Fibroblast of skin of back (primary cell): Measurements from ENCODE around the gene IGHMBP2.

ENCODE experiments used
- DNase-seq: peaks from one replicate; pipeline ENCODE4 v3.0.0-alpha.2; 2013

The IGHMBP2 gene

DNA sequence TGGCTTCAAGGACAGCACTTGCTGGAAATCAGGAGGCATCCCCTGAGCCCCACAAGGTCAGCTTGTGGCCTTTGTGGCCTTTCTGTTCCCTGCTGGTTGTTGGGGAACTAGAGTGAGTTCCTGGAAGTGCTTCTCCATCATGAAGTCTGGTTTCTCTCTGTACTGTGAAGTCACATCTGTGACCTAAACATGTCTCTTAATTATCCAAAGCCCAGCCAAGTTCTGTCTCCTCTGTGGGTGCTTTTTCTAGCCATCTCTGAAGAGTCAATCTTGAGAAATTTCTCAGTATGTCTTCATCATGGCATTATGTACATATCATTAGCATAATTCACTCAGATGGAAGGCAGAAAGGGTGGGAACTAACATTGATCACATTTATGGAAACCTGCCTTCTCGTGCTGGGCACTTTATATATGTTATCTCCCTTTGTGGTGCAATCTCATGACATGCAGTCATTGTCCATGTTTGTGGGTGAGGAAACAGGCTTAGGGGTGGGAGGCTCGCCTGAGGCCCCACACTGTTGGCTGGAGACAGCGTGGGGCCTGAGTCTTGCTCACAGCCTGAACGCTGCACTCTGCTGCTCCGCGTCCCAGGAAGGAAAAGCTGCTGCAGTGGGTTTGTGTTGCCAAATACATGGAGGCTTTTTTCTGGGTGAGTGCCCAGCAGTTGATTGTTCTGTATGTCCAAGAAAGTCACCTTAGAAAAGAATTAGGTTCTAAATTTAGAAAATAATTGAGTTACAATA is 24.6 kb downstream of the IGHMBP2 start:
- no peak for DNase-seq

- no peak for DNase-seq
Observed at GRCh38 chr11:68929135-68929534, 25.4 kb downstream of the IGHMBP2 start.

- DNase-seq = no peak
Observed at GRCh38 chr11:68929706-68930570, 26.2 kb downstream of the IGHMBP2 start.

- no peak for DNase-seq
Observed at GRCh38 chr11:68930991-68931855, 27.5 kb downstream of the IGHMBP2 start.

GRCh38 chr11:68931911-68932310 is 28.2 kb downstream of the IGHMBP2 start:
- DNase-seq = no peak

GRCh38 chr11:68932358-68932757 is 28.7 kb downstream of the IGHMBP2 start:
- DNase-seq = no peak

GRCh38 chr11:68932933-68933577 is 29.4 kb downstream of the IGHMBP2 start:
- DNase-seq = no peak

GRCh38 chr11:68933605-68934320 is 30.1 kb downstream of the IGHMBP2 start:
- no peak for DNase-seq

- no peak for DNase-seq
Observed at GRCh38 chr11:68934321-68934645, 30.6 kb downstream of the IGHMBP2 start.

DNA sequence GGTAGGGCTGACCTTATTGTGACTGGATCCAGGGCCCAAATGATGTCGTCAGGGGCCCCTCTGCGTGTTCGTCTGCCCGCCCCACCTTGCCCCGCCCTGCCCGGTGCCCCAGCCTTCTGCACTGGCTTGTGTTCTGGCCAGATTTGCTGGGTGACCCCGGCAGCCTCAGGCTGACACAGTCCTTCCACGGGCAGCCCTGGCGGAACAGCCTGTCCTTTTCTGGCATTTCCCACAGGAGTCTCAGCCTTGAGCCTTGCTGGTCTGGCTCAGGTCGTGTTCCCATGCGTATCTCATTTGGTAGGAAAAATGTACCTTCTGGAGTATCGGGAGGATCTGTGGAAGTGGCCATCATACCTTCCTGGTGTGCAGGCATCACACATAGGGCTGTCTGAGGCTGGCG is 31.0 kb downstream of the IGHMBP2 start:
- no peak for DNase-seq

DNA sequence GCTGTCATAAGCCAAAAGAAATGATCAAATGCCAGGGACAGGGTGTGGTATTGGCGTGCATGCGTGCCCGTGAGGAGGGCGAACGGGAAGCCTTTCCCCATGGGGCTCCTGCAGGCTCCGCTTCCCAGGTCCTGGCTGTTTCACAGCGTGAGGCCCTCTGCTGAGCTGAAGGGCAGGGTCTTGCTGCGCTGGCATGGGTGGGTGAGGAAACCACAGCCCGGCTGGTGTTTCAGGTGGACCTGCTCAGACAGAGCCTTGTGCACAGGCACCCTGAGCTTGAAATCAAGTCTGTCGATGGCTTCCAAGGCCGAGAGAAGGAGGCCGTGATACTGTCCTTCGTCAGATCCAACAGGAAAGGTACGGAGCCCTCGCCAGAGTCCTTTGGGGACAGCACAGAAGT is 31.4 kb downstream of the IGHMBP2 start:
- no peak for DNase-seq

DNA sequence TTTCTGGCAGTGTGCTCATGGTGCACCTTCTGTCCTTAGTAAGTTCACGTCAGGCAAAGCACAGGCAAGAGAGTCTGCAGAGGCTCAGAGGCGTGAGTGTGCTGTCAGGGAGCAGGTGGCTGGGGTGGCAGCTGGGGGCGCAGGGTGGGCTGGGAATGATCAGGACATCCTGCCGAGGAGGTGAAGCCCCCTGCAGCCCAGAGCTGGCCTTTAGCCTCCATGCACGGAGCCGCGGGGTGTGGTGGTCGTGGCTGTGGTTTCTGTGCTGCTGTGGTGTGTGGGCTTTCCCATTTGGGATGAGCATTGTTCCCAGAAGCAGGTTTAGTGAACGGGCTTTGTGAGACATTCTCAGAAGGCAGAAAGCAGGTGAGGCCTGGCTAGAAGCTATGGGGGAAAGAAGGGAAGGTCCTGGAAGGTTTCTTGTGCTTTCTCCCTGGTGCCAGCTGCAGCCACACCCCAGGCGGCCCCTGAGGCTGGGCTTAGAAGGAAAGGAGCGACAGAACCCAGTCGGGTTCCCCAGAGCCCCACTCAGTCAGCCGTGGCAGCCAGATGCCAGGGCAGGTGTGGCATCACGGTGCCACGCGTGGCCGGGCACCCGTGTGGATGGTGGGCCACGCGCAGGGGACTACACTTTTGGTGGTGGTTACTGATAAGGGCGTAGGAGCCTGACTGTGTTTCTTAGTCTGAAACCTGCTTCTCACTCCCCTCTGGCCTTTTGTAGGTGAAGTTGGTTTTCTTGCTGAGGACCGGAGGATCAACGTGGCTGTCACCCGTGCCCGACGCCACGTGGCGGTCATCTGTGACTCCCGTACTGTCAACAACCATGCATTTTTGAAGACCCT is 32.0 kb downstream of the IGHMBP2 start:
- no peak for DNase-seq

DNA sequence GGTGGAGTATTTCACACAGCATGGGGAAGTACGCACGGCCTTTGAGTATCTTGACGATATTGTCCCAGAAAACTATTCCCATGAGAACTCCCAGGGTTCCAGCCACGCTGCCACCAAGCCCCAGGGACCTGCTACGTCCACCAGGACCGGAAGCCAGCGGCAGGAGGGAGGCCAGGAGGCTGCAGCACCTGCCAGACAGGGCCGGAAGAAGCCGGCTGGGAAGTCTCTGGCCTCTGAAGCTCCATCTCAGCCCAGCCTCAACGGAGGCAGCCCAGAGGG is 32.6 kb downstream of the IGHMBP2 start:
- DNase-seq = no peak

DNA sequence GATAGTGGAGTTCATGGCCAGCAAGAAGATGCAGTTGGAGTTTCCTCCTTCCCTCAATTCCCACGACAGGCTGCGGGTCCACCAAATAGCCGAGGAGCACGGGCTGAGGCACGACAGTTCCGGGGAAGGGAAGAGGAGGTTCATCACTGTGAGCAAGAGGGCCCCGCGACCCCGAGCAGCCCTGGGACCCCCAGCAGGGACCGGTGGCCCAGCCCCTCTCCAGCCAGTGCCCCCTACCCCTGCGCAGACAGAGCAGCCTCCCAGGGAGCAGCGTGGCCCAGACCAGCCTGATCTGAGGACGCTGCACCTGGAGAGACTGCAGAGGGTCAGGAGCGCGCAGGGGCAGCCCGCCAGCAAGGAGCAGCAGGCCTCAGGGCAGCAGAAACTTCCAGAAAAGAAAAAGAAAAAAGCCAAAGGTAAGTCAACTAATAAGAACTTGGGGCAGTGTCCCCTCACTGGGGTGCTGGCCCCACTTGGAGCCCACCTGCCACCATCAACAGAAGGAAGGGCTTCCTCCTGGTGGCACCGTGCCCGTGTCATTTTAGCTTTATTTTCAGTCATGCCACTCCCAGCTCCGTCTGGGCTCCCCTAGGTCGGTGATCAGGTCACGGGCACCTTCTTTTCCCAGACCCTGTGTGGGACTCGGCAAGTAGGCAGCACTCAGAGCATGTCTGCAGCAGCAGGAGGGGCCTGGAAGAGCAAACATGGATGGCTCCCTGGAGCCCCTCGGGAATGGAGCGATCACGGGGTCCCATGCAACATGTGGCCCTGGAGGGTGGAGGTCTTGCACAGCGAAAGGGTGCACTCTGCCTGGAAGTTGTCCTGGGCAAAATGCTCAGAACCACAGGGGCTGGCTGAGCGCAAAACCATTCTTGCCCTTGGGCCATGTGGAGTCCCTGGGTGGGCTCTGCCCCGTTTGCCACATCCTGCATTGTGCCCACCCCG is 33.3 kb downstream of the IGHMBP2 start:
- DNase-seq = no peak

- no peak for DNase-seq
Observed at GRCh38 chr11:68938088-68938487, 34.4 kb downstream of the IGHMBP2 start.

GRCh38 chr11:68938816-68939582 is 35.3 kb downstream of the IGHMBP2 start:
- no peak for DNase-seq

- DNase-seq = no peak
Observed at GRCh38 chr11:68939583-68940555, 36.2 kb downstream of the IGHMBP2 start.
